ENCODE results near the gene CRYBA2.

CRYBA2 gene

GRCh38 chr2:218993345-218994315 is at the start of gene CRYBA2:
TSS of gene CRYBA2 (minus strand) at chr2:218993422. CDS start at chr2:218993176, 246 bp downstream.
- Histone ChIP-seq H3K27me3 (replicated peaks; ENCODE audit: control insufficient read depth, insufficient read depth, low read length) (peaks cover 66% of the 10 kb centered on the region), H3K36me3 (ENCODE audit: control insufficient read depth, insufficient read depth, low read length, severe bottlenecking) (no peaks in the 10 kb centered on the region), H3K4me1 (ENCODE audit: control insufficient read depth, insufficient read depth, low read length) (peaks cover 6% of the 10 kb centered on the region), H3K9ac (ENCODE audit: low read length) (no peak within 1 kb of the TSS), H3K9me3 (ENCODE audit: control insufficient read depth, low read length) (no peaks in the 10 kb centered on the region), H3K4me3 (ENCODE audit: low read length) (peak within 1 kb of the TSS; percentile 68)
- DNase-seq (ENCODE audit: low read depth): peak; percentile 54

GRCh38 chr2:219042750-219043149 is 49.5 kb upstream of the CRYBA2 start:
- Histone ChIP-seq H3K27me3 (replicated peaks; ENCODE audit: control insufficient read depth, insufficient read depth, low read length) (peaks cover 71% of the 10 kb centered on the region), H3K9ac (ENCODE audit: low read length) (no peak overlapping the region), H3K9me3 (ENCODE audit: control insufficient read depth, low read length) (no peaks in the 10 kb centered on the region), H3K4me1 (ENCODE audit: control insufficient read depth, insufficient read depth, low read length) (no peaks in the 10 kb centered on the region), H3K4me3 (ENCODE audit: low read length) (no peak overlapping the region), H3K36me3 (ENCODE audit: control insufficient read depth, insufficient read depth, low read length, severe bottlenecking) (no peaks in the 10 kb centered on the region)
- no peak for DNase-seq (ENCODE audit: low read depth)

- no peak overlapping the region for H3K9ac ChIP-seq (ENCODE audit: low read length)
- no peaks in the 10 kb centered on the region for H3K36me3 ChIP-seq (ENCODE audit: control insufficient read depth, insufficient read depth, low read length, severe bottlenecking)
- no peak overlapping the region for H3K4me3 ChIP-seq (ENCODE audit: low read length)
- no peaks in the 10 kb centered on the region for H3K4me1 ChIP-seq (ENCODE audit: control insufficient read depth, insufficient read depth, low read length)
- peaks cover 70% of the 10 kb centered on the region for H3K27me3 ChIP-seq (replicated peaks; ENCODE audit: control insufficient read depth, insufficient read depth, low read length)
- H3K9me3 ChIP-seq (ENCODE audit: control insufficient read depth, low read length): no peaks in the 10 kb centered on the region
- DNase-seq (ENCODE audit: low read depth): no peak
Observed at GRCh38 chr2:219042157-219042556, 48.9 kb upstream of the CRYBA2 start.

- H3K9me3 ChIP-seq (ENCODE audit: control insufficient read depth, low read length): no peaks in the 10 kb centered on the region
- DNase-seq (ENCODE audit: low read depth): peak; percentile 66
- H3K4me1 ChIP-seq (ENCODE audit: control insufficient read depth, insufficient read depth, low read length): no peaks in the 10 kb centered on the region
Observed at GRCh38 chr2:219041252-219041651, 48.0 kb upstream of the CRYBA2 start, which contains the start of gene CFAP65. TSS of gene CFAP65 (minus strand) at chr2:219041516. CDS start at chr2:219039048, 2,468 bp downstream.

GRCh38 chr2:219038600-219038999 is 45.4 kb upstream of the CRYBA2 start:
- Histone ChIP-seq H3K9me3 (ENCODE audit: control insufficient read depth, low read length) (no peaks in the 10 kb centered on the region), H3K4me3 (ENCODE audit: low read length) (no peak overlapping the region), H3K27me3 (replicated peaks; ENCODE audit: control insufficient read depth, insufficient read depth, low read length) (peaks cover 70% of the 10 kb centered on the region), H3K36me3 (ENCODE audit: control insufficient read depth, insufficient read depth, low read length, severe bottlenecking) (no peaks in the 10 kb centered on the region), H3K4me1 (ENCODE audit: control insufficient read depth, insufficient read depth, low read length) (no peaks in the 10 kb centered on the region), H3K9ac (ENCODE audit: low read length) (no peak overlapping the region)
- no peak for DNase-seq (ENCODE audit: low read depth)

More at GRCh38 chr2:219041252-219041651, 48.0 kb upstream of the CRYBA2 start, which contains the start of gene CFAP65:
- Histone ChIP-seq H3K36me3 (ENCODE audit: control insufficient read depth, insufficient read depth, low read length, severe bottlenecking) (no peaks in the 10 kb centered on the region), H3K27me3 (replicated peaks; ENCODE audit: control insufficient read depth, insufficient read depth, low read length) (peaks cover 62% of the 10 kb centered on the region), H3K4me3 (ENCODE audit: low read length) (peak within 1 kb of the TSS; percentile 75), H3K9ac (ENCODE audit: low read length) (no peak within 1 kb of the TSS)

GRCh38 chr2:219037783-219038499 is 44.7 kb upstream of the CRYBA2 start:
- Histone ChIP-seq H3K36me3 (ENCODE audit: control insufficient read depth, insufficient read depth, low read length, severe bottlenecking) (no peaks in the 10 kb centered on the region), H3K27me3 (replicated peaks; ENCODE audit: control insufficient read depth, insufficient read depth, low read length) (peaks cover 71% of the 10 kb centered on the region), H3K4me1 (ENCODE audit: control insufficient read depth, insufficient read depth, low read length) (no peaks in the 10 kb centered on the region), H3K9ac (ENCODE audit: low read length) (no peak overlapping the region), H3K9me3 (ENCODE audit: control insufficient read depth, low read length) (no peaks in the 10 kb centered on the region), H3K4me3 (ENCODE audit: low read length) (no peak overlapping the region)
- DNase-seq (ENCODE audit: low read depth): no peak

- Histone ChIP-seq H3K9me3 (ENCODE audit: control insufficient read depth, low read length) (no peaks in the 10 kb centered on the region), H3K4me1 (ENCODE audit: control insufficient read depth, insufficient read depth, low read length) (no peaks in the 10 kb centered on the region), H3K27me3 (replicated peaks; ENCODE audit: control insufficient read depth, insufficient read depth, low read length) (peaks cover 64% of the 10 kb centered on the region), H3K9ac (ENCODE audit: low read length) (no peak overlapping the region), H3K4me3 (ENCODE audit: low read length) (no peak overlapping the region), H3K36me3 (ENCODE audit: control insufficient read depth, insufficient read depth, low read length, severe bottlenecking) (no peaks in the 10 kb centered on the region)
- no peak for DNase-seq (ENCODE audit: low read depth)
Observed at GRCh38 chr2:219035942-219036341, 42.7 kb upstream of the CRYBA2 start.

GRCh38 chr2:219034823-219035222 is 41.6 kb upstream of the CRYBA2 start:
- Histone ChIP-seq H3K36me3 (ENCODE audit: control insufficient read depth, insufficient read depth, low read length, severe bottlenecking) (no peaks in the 10 kb centered on the region), H3K9ac (ENCODE audit: low read length) (no peak overlapping the region), H3K27me3 (replicated peaks; ENCODE audit: control insufficient read depth, insufficient read depth, low read length) (peaks cover 59% of the 10 kb centered on the region), H3K4me3 (ENCODE audit: low read length) (no peak overlapping the region), H3K9me3 (ENCODE audit: control insufficient read depth, low read length) (no peaks in the 10 kb centered on the region), H3K4me1 (ENCODE audit: control insufficient read depth, insufficient read depth, low read length) (no peaks in the 10 kb centered on the region)
- no peak for DNase-seq (ENCODE audit: low read depth)

GRCh38 chr2:219032051-219032745 is 39.0 kb upstream of the CRYBA2 start:
- Histone ChIP-seq H3K9me3 (ENCODE audit: control insufficient read depth, low read length) (no peaks in the 10 kb centered on the region), H3K4me3 (ENCODE audit: low read length) (no peak overlapping the region), H3K36me3 (ENCODE audit: control insufficient read depth, insufficient read depth, low read length, severe bottlenecking) (no peaks in the 10 kb centered on the region), H3K27me3 (replicated peaks; ENCODE audit: control insufficient read depth, insufficient read depth, low read length) (peaks cover 61% of the 10 kb centered on the region), H3K9ac (ENCODE audit: low read length) (no peak overlapping the region), H3K4me1 (ENCODE audit: control insufficient read depth, insufficient read depth, low read length) (no peaks in the 10 kb centered on the region)
- no peak for DNase-seq (ENCODE audit: low read depth)

GRCh38 chr2:219031005-219031738 is 38.0 kb upstream of the CRYBA2 start:
- no peak for DNase-seq (ENCODE audit: low read depth)
- no peak overlapping the region for H3K9ac ChIP-seq (ENCODE audit: low read length)
- no peaks in the 10 kb centered on the region for H3K4me1 ChIP-seq (ENCODE audit: control insufficient read depth, insufficient read depth, low read length)
- H3K36me3 ChIP-seq (ENCODE audit: control insufficient read depth, insufficient read depth, low read length, severe bottlenecking): no peaks in the 10 kb centered on the region
- H3K27me3 ChIP-seq (replicated peaks; ENCODE audit: control insufficient read depth, insufficient read depth, low read length): peaks cover 64% of the 10 kb centered on the region
- no peak overlapping the region for H3K4me3 ChIP-seq (ENCODE audit: low read length)
- no peaks in the 10 kb centered on the region for H3K9me3 ChIP-seq (ENCODE audit: control insufficient read depth, low read length)
